Astrocyte (in vitro differentiated cells and primary cell): ENCODE results near the gene APOB. TPM values are rescaled to one million over a fixed set of nuclear protein-coding genes. Genes with fewer than 3 reads are reported as not detected.

ENCODE experiments used
- DNase-seq: peaks from one replicate; pipeline ENCODE4 v3.0.0-alpha.2; 2010; ENCODE audit warnings: low read depth
- FAIRE-seq: peaks from 2 replicates; lab custom pipeline; 2011; peaks lifted over from hg19 to GRCh38; lab: Jason Lieb, UNC
- H2AFZ ChIP-seq: 2 replicates; pipeline ENCODE4 v1.6.0; 2012; ENCODE audit warnings: low read depth, low read length, inconsistent platforms
- H3K27ac ChIP-seq: 2 replicates; pipeline ENCODE4 v1.5.1; 2011; ENCODE audit warnings: low read depth, low read length, inconsistent platforms
- H3K27me3 ChIP-seq: 2 replicates; pipeline ENCODE4 v1.6.0; 2011; ENCODE audit warnings: low read length, inconsistent platforms; ENCODE audit not compliant: insufficient read depth
- H3K36me3 ChIP-seq: 2 replicates; pipeline ENCODE4 v1.5.1; 2011; ENCODE audit warnings: low read length, inconsistent platforms; ENCODE audit not compliant: insufficient read depth
- H3K4me1 ChIP-seq: 2 replicates; pipeline ENCODE4 v1.5.1; 2011; ENCODE audit warnings: low read length, inconsistent platforms; ENCODE audit not compliant: insufficient read depth
- H3K4me2 ChIP-seq: 2 replicates; pipeline ENCODE4 v1.6.0; 2012; ENCODE audit warnings: low read length, inconsistent platforms
- H3K4me3 ChIP-seq: 2 replicates; pipeline ENCODE4 v1.5.1; 2011; ENCODE audit warnings: low read depth, mild to moderate bottlenecking, low read length, inconsistent platforms; ENCODE audit not compliant: insufficient read depth
- H3K79me2 ChIP-seq: 2 replicates; pipeline ENCODE4 v1.6.0; 2012; ENCODE audit warnings: mild to moderate bottlenecking, low read length, inconsistent platforms; ENCODE audit not compliant: insufficient read depth
- H3K9ac ChIP-seq: 2 replicates; pipeline ENCODE4 v1.6.0; 2012; ENCODE audit warnings: mild to moderate bottlenecking, low read length, inconsistent platforms
- H3K9me3 ChIP-seq: 2 replicates; pipeline ENCODE4 v1.5.1; 2012; ENCODE audit warnings: low read depth, mild to moderate bottlenecking, low read length, inconsistent platforms; ENCODE audit not compliant: insufficient read depth
- H4K20me1 ChIP-seq: 2 replicates; pipeline ENCODE4 v1.6.0; 2012; ENCODE audit warnings: low read length, inconsistent platforms; ENCODE audit not compliant: insufficient read depth
- H3K27ac Mint-ChIP-seq: one replicate; pipeline ENCODE4 v1.8.0; 2021; ENCODE audit warnings: mild to moderate bottlenecking, mixed read lengths; ENCODE audit not compliant: unreplicated experiment
- H3K27me3 Mint-ChIP-seq: one replicate; pipeline ENCODE4 v1.8.0; 2021; ENCODE audit warnings: low read depth, mixed read lengths; ENCODE audit not compliant: unreplicated experiment
- H3K36me3 Mint-ChIP-seq: one replicate; pipeline ENCODE4 v1.8.0; 2021; ENCODE audit warnings: low read depth, mixed read lengths; ENCODE audit not compliant: unreplicated experiment
- H3K4me1 Mint-ChIP-seq: one replicate; pipeline ENCODE4 v1.8.0; 2021; ENCODE audit warnings: low read depth, mixed read lengths; ENCODE audit not compliant: unreplicated experiment
- H3K4me3 Mint-ChIP-seq: one replicate; pipeline ENCODE4 v1.8.0; 2021; ENCODE audit warnings: mild to moderate bottlenecking, moderate library complexity, mixed read lengths; ENCODE audit not compliant: unreplicated experiment
- H3K9me3 Mint-ChIP-seq: one replicate; pipeline ENCODE4 v1.8.0; 2021; ENCODE audit warnings: mild to moderate bottlenecking, mixed read lengths; ENCODE audit not compliant: unreplicated experiment
- EZH2 ChIP-seq: IDR thresholded peaks from 2 replicates; pipeline ENCODE4 v1.6.1; 2012; ENCODE audit warnings: mild to moderate bottlenecking, low read length, inconsistent platforms; ENCODE audit not compliant: insufficient read depth
- total RNA-seq: library from RNA; stranded (reverse); gene quantifications from 2 replicates; pipeline ENCODE4 v1.2.1, GENCODE V29; 2021
- TF ChIP-seq, protein P1 (sequence below): IDR thresholded peaks from 2 replicates; pipeline ENCODE4 v1.5.1; 2011; ENCODE audit warnings: low read depth, mild to moderate bottlenecking, inconsistent platforms, low read length, moderate library complexity; ENCODE audit not compliant: insufficient read depth

Gene APOB
- total RNA-seq, 1 donor from 2014 or later, result 0.05 TPM

DNA sequence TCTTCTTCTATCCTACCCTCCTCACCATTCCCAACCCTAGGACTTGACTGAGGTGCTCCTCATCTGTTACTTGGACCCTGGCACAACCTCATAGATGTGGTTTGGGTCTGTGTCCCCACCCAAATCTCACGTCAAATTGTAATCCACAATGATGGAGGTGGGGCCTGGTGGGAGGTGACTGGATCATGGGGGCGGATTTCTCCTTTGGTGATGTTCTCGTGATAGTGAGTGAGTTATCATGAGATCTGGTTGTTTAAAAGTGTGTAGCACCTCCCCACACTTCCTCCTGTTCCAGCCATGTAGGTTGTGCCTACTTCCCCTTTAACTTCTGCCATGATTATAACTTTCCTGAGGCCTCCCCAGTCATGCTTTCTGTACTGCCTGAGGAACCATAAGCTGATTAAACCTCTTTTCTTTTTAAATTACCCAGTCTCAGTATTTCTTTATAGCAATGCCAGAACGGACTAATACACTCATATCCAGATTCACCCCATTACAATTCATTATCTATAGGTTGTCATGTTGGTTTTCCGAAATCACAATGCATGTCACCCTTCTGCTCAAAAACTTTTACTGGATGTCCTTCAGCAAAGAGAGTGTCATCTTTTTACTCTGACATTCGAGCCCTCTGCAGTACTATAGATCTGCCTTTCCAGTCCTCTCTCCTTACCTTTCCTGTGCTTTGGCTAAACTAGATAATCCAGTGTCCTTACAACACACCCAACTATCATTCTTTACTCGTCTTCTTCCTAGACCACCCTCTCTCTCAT, 45.7 kb downstream of the APOB start:
- peaks cover 2% of the 10 kb centered on the region for H3K9me3 ChIP-seq
- H3K9me3 Mint-ChIP-seq, result peaks cover 1% of the 10 kb centered on the region
- H4K20me1 ChIP-seq, result no peaks in the 10 kb centered on the region
- FAIRE-seq (no peak), DNase-seq (no peak)
- H3K27ac Mint-ChIP-seq, result no peak overlapping the region
- peaks cover 5% of the 10 kb centered on the region for H3K27me3 Mint-ChIP-seq
- H2AFZ ChIP-seq, result no peak overlapping the region
- H3K4me3 Mint-ChIP-seq, result no peak overlapping the region
- no peaks in the 10 kb centered on the region for H3K4me1 ChIP-seq
- H3K4me2 ChIP-seq, result no peak overlapping the region
- no peaks in the 10 kb centered on the region for H3K79me2 ChIP-seq
- H3K4me1 Mint-ChIP-seq, result no peaks in the 10 kb centered on the region
- TF ChIP-seq, protein P1, sequence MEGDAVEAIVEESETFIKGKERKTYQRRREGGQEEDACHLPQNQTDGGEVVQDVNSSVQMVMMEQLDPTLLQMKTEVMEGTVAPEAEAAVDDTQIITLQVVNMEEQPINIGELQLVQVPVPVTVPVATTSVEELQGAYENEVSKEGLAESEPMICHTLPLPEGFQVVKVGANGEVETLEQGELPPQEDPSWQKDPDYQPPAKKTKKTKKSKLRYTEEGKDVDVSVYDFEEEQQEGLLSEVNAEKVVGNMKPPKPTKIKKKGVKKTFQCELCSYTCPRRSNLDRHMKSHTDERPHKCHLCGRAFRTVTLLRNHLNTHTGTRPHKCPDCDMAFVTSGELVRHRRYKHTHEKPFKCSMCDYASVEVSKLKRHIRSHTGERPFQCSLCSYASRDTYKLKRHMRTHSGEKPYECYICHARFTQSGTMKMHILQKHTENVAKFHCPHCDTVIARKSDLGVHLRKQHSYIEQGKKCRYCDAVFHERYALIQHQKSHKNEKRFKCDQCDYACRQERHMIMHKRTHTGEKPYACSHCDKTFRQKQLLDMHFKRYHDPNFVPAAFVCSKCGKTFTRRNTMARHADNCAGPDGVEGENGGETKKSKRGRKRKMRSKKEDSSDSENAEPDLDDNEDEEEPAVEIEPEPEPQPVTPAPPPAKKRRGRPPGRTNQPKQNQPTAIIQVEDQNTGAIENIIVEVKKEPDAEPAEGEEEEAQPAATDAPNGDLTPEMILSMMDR, result no peak
- TF ChIP-seq EZH2, result no peak
- H3K4me3 ChIP-seq, result no peak overlapping the region
- H3K36me3 Mint-ChIP-seq, result no peaks in the 10 kb centered on the region
- H3K9ac ChIP-seq, result no peak overlapping the region
- H3K36me3 ChIP-seq, result no peaks in the 10 kb centered on the region
- H3K27me3 ChIP-seq, result no peaks in the 10 kb centered on the region
- H3K27ac ChIP-seq, result no peak overlapping the region

DNA sequence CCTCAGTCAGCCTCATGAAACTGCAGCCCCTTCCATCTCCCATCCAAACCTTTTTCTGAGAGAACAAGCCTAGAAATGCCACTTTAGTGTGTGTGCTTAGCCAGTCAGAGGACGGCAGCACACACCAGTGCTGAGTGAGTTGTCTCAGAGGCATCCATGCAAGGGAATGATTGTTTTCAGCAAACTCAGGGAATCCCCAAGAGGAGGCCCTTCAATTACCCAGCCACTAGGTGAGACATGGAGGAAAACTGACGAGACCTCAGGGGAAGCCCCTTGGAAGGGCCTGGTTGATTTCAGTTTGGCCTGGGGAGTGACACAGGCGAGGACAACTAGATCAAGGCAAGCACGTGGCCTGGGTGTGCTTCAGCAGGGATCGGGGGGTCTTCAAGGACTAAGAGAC, 49.7 kb downstream of the APOB start:
- H3K79me2 ChIP-seq, result no peaks in the 10 kb centered on the region
- no peaks in the 10 kb centered on the region for H4K20me1 ChIP-seq
- no peak overlapping the region for H3K9ac ChIP-seq
- H3K27me3 Mint-ChIP-seq, result peaks cover 9% of the 10 kb centered on the region
- DNase-seq, result no peak
- no peak overlapping the region for H3K4me2 ChIP-seq
- no peaks in the 10 kb centered on the region for H3K36me3 Mint-ChIP-seq
- H3K4me1 Mint-ChIP-seq, result peaks cover 4% of the 10 kb centered on the region
- H2AFZ ChIP-seq, result no peak overlapping the region
- no peak overlapping the region for H3K4me3 ChIP-seq
- no peak for FAIRE-seq
- H3K27me3 ChIP-seq, result peaks cover 2% of the 10 kb centered on the region
- H3K9me3 ChIP-seq, result peaks cover 2% of the 10 kb centered on the region
- H3K27ac ChIP-seq, result no peak overlapping the region
- no peak overlapping the region for H3K27ac Mint-ChIP-seq
- H3K9me3 Mint-ChIP-seq, result peaks cover 4% of the 10 kb centered on the region
- no peaks in the 10 kb centered on the region for H3K4me1 ChIP-seq
- no peak overlapping the region for H3K4me3 Mint-ChIP-seq
- no peaks in the 10 kb centered on the region for H3K36me3 ChIP-seq
- TF ChIP-seq EZH2, result no peak
- TF ChIP-seq, protein P1, result no peak

DNA sequence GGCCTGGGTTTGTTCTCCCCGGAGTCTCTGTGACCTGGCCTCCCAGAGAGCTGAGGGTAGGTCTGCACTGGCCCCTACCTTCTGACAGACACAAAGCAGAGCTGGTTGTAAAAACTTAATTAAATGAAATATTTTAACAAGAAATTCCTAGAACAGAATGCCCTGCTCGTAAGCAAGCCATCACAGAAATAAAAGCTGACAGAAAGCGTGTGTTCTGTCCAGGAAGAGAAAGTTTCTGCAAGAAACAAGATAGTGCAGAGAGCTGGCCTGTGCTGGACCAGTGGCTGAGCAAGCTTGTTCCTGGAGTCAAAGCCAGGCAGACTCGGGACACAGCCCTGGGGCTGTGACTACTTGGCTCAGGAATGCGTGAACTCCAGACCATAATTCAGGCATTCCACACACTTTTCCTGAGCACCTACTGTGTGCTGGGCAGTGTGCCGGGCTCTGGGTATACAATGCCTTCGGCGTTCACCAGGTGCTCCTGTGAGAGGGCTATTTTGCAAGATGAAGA, 51.6 kb downstream of the APOB start:
- H2AFZ ChIP-seq, result no peak overlapping the region
- TF ChIP-seq, protein P1, result no peak
- TF ChIP-seq EZH2, result no peak
- no peak for DNase-seq
- peaks cover 4% of the 10 kb centered on the region for H3K4me1 Mint-ChIP-seq
- no peaks in the 10 kb centered on the region for H3K79me2 ChIP-seq
- no peak overlapping the region for H3K27ac ChIP-seq
- no peak overlapping the region for H3K4me2 ChIP-seq
- H3K9ac ChIP-seq, result no peak overlapping the region
- no peak overlapping the region for H3K4me3 ChIP-seq
- H3K4me3 Mint-ChIP-seq, result no peak overlapping the region
- H3K4me1 ChIP-seq, result no peaks in the 10 kb centered on the region
- H3K36me3 Mint-ChIP-seq, result no peaks in the 10 kb centered on the region
- peaks cover 18% of the 10 kb centered on the region for H3K27me3 Mint-ChIP-seq
- no peak overlapping the region for H3K27ac Mint-ChIP-seq
- peaks cover 2% of the 10 kb centered on the region for H3K27me3 ChIP-seq
- peaks cover 2% of the 10 kb centered on the region for H3K9me3 ChIP-seq
- H3K36me3 ChIP-seq, result no peaks in the 10 kb centered on the region
- H3K9me3 Mint-ChIP-seq, result peaks cover 4% of the 10 kb centered on the region
- no peaks in the 10 kb centered on the region for H4K20me1 ChIP-seq
- no peak for FAIRE-seq
